Fibroblast of lung (primary cell): ENCODE measurements around the gene CHFR.

Experiments used
- CTCF ChIP-seq, 2 donors: IDR thresholded peaks in 1 of 2; conservative IDR thresholded peaks in 1 of 2; 1 replicate in 1 of 2; 2 replicates in 1 of 2; pipeline ENCODE4 v1.5.1; 2011 to 2012; ENCODE audit warnings: low read length in 2 of 2, control low read depth in 1 of 2, inconsistent platforms in 1 of 2, low read depth in 1 of 2, mild to moderate bottlenecking in 1 of 2
- EZH2 ChIP-seq: IDR thresholded peaks from 2 replicates; pipeline ENCODE4 v1.5.1; 2012; ENCODE audit warnings: low read length, control low read depth, mild to moderate bottlenecking; ENCODE audit errors: missing control alignments

DNA sequence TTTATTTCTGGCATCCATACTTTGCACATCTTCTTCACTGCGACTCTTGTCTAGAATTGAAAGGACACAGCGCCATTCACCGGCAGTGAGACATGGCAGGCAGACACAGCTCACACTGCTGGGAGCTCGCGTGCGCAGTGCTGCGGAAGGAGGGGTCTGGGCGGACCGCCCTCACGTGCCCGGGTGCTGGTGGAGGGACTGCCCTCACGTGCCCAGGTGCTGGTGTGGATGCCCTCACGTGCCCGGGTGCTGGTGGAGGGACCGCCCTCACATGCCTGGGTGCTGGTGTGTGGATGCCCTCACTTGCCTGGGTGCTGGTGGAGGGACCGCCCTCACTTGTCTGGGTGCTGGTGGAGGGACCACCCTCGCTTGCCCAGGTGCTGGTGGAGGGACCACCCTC lies 30.8 kb downstream of the CHFR start:
- no peak for TF ChIP-seq CTCF (conservative IDR thresholded peaks at IDR 0.05 in 1 of 2, IDR thresholded peaks at IDR 0.05 in 1 of 2; ENCODE audit: low read depth in 1 of 2, low read length in 2 of 2)
- no peak for TF ChIP-seq EZH2
